Sigmoid colon (tissue), 7 donors: ENCODE measurements around the gene ENTHD1. TPM values are rescaled to one million over a fixed set of nuclear protein-coding genes. Genes with fewer than 3 reads are reported as not detected.

Experiments
- DNase-seq: peaks from one replicate; pipeline ENCODE4 v3.0.0-alpha.2; 2019
- H3K27ac ChIP-seq, 4 donors: fragments of 200-600 bp; sonication (generic); one replicate each; pipeline ENCODE4 v1.5.1; 2016 to 2019; ENCODE audit warnings: mild to moderate bottlenecking in 1 of 4
- H3K27me3 ChIP-seq, 3 donors: fragments of 200-600 bp; sonication (generic); one replicate each; pipeline ENCODE4 v1.5.1; 2019; ENCODE audit warnings: mild to moderate bottlenecking in 1 of 3
- H3K36me3 ChIP-seq, 4 donors: fragments of 200-600 bp; sonication (generic); one replicate each; pipeline ENCODE4 v1.5.1; 2016 to 2019
- H3K4me1 ChIP-seq, 4 donors: fragments of 200-600 bp; sonication (generic); one replicate each; pipeline ENCODE4 v1.5.1; 2017 to 2019
- H3K4me3 ChIP-seq, 4 donors: fragments of 200-600 bp; sonication (generic); one replicate each; pipeline ENCODE4 v1.5.1; 2017 to 2019; ENCODE audit warnings: mild to moderate bottlenecking in 2 of 4, moderate library complexity in 1 of 4
- H3K9me3 ChIP-seq, 4 donors: fragments of 200-600 bp in 3 of 4; sonication (generic) in 3 of 4; one replicate each; pipeline versions ENCODE4 v1.5.1 to v1.6.1; 2013 to 2019
- CTCF ChIP-seq, 4 experiments: fragments of 450-650 bp in 3 of 4; fragments of 200-600 bp in 1 of 4; IDR thresholded peaks; one replicate each; pipeline ENCODE4 v1.5.1; 2016 to 2019; ENCODE audit warnings: antibody characterized with exemption in 4 of 4, mild to moderate bottlenecking in 3 of 4, moderate library complexity in 2 of 4
- EP300 ChIP-seq, 4 donors: sonication (generic); formaldehyde crosslinking; IDR thresholded peaks; one replicate each; pipeline ENCODE4 v1.6.1; 2017; ENCODE audit warnings: antibody characterized with exemption in 4 of 4
- POLR2A ChIP-seq, 2 donors: fragments of 450-650 bp; IDR thresholded peaks; one replicate each; pipeline ENCODE4 v1.6.1; 2016; ENCODE audit warnings: antibody characterized with exemption in 2 of 2, mild to moderate bottlenecking in 2 of 2, moderate library complexity in 2 of 2
- POLR2AphosphoS5 ChIP-seq, 4 donors: sonication (generic); formaldehyde crosslinking; IDR thresholded peaks; one replicate each; pipeline ENCODE4 v1.6.1; 2017; ENCODE audit warnings: antibody characterized with exemption in 4 of 4
- WGBS, 2 donors: extraction: QIAGEN DNeasy Blood & Tissue Kit; methylation state at CpG; one replicate each; pipeline ENCODE4 v1.1.7; 2013; 5-methylcytosine and 5-hydroxymethylcytosine counted together
- intact Hi-C: fragments of 100-400 bp; cut with DNase I; formaldehyde crosslinking; loops from one replicate; pipeline ENCODE4 v1.15.1; 2023
- polyA plus RNA-seq, 3 donors: library from polyadenylated mRNA; stranded (reverse); fragments of 200-250 nt; gene quantifications; one replicate each; pipeline ENCODE4 v1.2.3, GENCODE V29; 2013
- total RNA-seq, 4 donors: library from RNA; depleted of rRNA; stranded (reverse); fragments of >200 nt; gene quantifications; one replicate each; pipeline ENCODE4 v1.1.0, GENCODE V29; 2016
- donor health status: healthy with polysubstance abuse.
- donor health status: Bipolar disorder and iron deficiency.
- donor health status: healthy.

Gene ENTHD1
- total and polyA plus RNA-seq, 7 donors: 0.09 TPM; not detected in 6

GRCh38 chr22:39733191-39733590 is 160.4 kb downstream of the ENTHD1 start:
- H3K27ac ChIP-seq: no peak overlapping the region
- H3K4me1 ChIP-seq: no peaks in the 10 kb centered on the region
- DNase-seq: no peak
- H3K27me3 ChIP-seq: peaks cover 0 to 36% (median 2%) of the 10 kb centered on the region in 3 donors
- H3K36me3 ChIP-seq: no peaks in the 10 kb centered on the region
- no peak overlapping the region for H3K4me3 ChIP-seq
- no peak for TF ChIP-seq EP300 (IDR thresholded peaks at IDR 0.05)
- TF ChIP-seq POLR2AphosphoS5 (IDR thresholded peaks at IDR 0.05): no peak
- no peak for TF ChIP-seq POLR2A (IDR thresholded peaks at IDR 0.05)
- intact Hi-C loops: no loop called here
- no peaks in the 10 kb centered on the region for H3K9me3 ChIP-seq
- WGBS, 2 donors: 81 to 85% methylated on average over 2 of the region's 2 CpGs

- H3K27ac ChIP-seq: no peak overlapping the region
- no peak overlapping the region for H3K4me3 ChIP-seq
- TF ChIP-seq POLR2AphosphoS5 (IDR thresholded peaks at IDR 0.05) (no peak), POLR2A (IDR thresholded peaks at IDR 0.05) (no peak), CTCF (IDR thresholded peaks at IDR 0.05) (no peak), EP300 (IDR thresholded peaks at IDR 0.05) (no peak)
- WGBS, 2 donors: 48 to 80% methylated on average over 8 of the region's 8 CpGs
- intact Hi-C loops: no loop called here
- peaks cover 0 to 41% (median 2%) of the 10 kb centered on the region in 3 donors for H3K27me3 ChIP-seq
- DNase-seq: no peak
- no peaks in the 10 kb centered on the region for H3K4me1 ChIP-seq
- H3K36me3 ChIP-seq: no peaks in the 10 kb centered on the region
- no peaks in the 10 kb centered on the region for H3K9me3 ChIP-seq
Measured at GRCh38 chr22:39732625-39733024, 160.9 kb downstream of the ENTHD1 start.

GRCh38 chr22:39731881-39732555 is 161.5 kb downstream of the ENTHD1 start:
- Histone ChIP-seq H3K36me3 (no peaks in the 10 kb centered on the region), H3K27ac (no peak overlapping the region), H3K27me3 (peaks cover 0 to 47% (median 2%) of the 10 kb centered on the region in 3 donors), H3K9me3 (no peaks in the 10 kb centered on the region), H3K4me3 (no peak overlapping the region), H3K4me1 (no peaks in the 10 kb centered on the region)
- 65 to 69% methylated on average over 12 of the region's 12 CpGs for WGBS, 2 donors
- intact Hi-C loops: no loop called here
- TF ChIP-seq CTCF (IDR thresholded peaks at IDR 0.05): no peak
- TF ChIP-seq POLR2AphosphoS5 (IDR thresholded peaks at IDR 0.05): no peak
- no peak for TF ChIP-seq POLR2A (IDR thresholded peaks at IDR 0.05)
- no peak for TF ChIP-seq EP300 (IDR thresholded peaks at IDR 0.05)
- no peak for DNase-seq

GRCh38 chr22:39731481-39731880 is 162.1 kb downstream of the ENTHD1 start:
- Histone ChIP-seq H3K4me3 (no peak overlapping the region), H3K9me3 (no peaks in the 10 kb centered on the region), H3K4me1 (no peaks in the 10 kb centered on the region), H3K36me3 (no peaks in the 10 kb centered on the region), H3K27me3 (peaks cover 0 to 51% (median 2%) of the 10 kb centered on the region in 3 donors), H3K27ac (no peak overlapping the region)
- 87 to 89% methylated on average over 5 of the region's 5 CpGs for WGBS, 2 donors
- intact Hi-C loops: no loop called here
- no peak for DNase-seq
- TF ChIP-seq EP300 (IDR thresholded peaks at IDR 0.05) (no peak), POLR2A (IDR thresholded peaks at IDR 0.05) (no peak), CTCF (IDR thresholded peaks at IDR 0.05) (no peak), POLR2AphosphoS5 (IDR thresholded peaks at IDR 0.05) (no peak)

- intact Hi-C loops: no loop called here
- Histone ChIP-seq H3K27ac (no peak overlapping the region), H3K9me3 (no peaks in the 10 kb centered on the region), H3K4me3 (no peak overlapping the region), H3K27me3 (peaks cover 0 to 59% (median 4%) of the 10 kb centered on the region in 3 donors), H3K36me3 (no peaks in the 10 kb centered on the region), H3K4me1 (no peaks in the 10 kb centered on the region)
- TF ChIP-seq POLR2AphosphoS5 (IDR thresholded peaks at IDR 0.05): no peak
- no peak for TF ChIP-seq EP300 (IDR thresholded peaks at IDR 0.05)
- TF ChIP-seq POLR2A (IDR thresholded peaks at IDR 0.05): no peak
- no peak for TF ChIP-seq CTCF (IDR thresholded peaks at IDR 0.05)
- DNase-seq: no peak
- WGBS, 2 donors: 79 to 81% methylated on average over 13 of the region's 13 CpGs
Measured at GRCh38 chr22:39729141-39729934, 164.2 kb downstream of the ENTHD1 start.
